Stimulated activated CD8-positive, alpha-beta memory T cell treated with anti-CD3 and anti-CD28 coated beads, Interleukin-12 subunit alpha, Interleukin-12 subunit beta, amount 100 ng/mL, for 24 hours (primary cell): ENCODE measurements around the gene GNAI2.
"Not testable (repeated sequence)": the region's sequence is repeated elsewhere in the genome, so short reads cannot be mapped to it uniquely, and the experiment has no call there.

Source experiments
- DNase-seq: peaks from one replicate; pipeline ENCODE4 v3.0.0-alpha.2; 2020; ENCODE audit errors: extremely low read depth

GNAI2 gene

DNA sequence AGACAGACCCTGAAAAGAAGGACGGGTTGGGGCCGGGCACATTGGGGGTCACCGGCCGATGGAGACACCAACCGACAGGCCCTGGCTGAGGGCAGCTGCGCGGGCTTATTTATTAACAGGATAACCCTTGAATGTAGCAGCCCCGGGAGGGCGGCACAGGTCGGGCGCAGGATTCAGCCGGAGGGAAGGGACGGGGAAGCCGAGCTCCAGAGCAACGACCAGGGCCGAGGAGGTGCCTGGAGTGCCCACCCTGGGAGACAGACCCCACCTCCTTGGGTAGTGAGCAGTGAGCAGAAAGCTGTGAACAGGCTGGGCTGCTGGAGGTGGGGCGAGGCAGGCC lies 40.7 kb downstream of the GNAI2 start:
- DNase-seq = no peak

DNA sequence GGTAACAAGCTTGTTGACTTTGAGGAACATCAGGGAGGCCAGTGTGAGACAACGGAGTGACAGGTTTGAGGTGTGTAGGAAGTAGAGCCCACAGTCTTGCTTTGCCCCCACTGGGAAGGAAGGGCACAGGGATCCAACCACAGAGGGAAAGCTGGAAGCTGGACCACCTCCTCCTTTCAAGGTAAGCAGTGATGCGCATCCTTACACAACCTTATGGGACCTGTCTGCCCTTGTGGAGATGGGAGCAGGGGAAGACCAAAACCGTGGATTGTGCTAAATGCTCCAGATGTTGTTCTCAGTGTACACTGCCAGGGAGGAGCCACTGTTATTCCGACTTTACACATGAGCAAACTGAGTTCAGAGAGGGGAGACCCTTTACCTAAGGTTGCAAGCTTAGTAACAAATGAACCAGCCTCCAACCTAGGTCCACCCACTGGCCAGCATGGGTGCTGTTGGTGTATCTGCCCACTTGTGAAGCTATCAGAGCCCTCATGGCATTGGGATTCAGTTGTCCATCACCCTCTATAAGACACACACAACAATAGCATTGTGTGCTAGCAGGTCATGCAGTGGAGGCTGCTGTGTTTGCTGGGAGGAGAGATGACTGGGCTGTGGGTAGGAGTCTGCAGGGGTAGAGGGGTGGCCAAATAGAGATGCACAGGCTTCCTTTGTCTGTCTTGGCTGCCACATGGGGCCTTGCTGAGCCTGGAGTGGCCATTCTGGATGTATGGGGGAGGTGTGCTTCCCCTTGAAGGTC lies 42.3 kb downstream of the GNAI2 start:
- DNase-seq = no peak

DNA sequence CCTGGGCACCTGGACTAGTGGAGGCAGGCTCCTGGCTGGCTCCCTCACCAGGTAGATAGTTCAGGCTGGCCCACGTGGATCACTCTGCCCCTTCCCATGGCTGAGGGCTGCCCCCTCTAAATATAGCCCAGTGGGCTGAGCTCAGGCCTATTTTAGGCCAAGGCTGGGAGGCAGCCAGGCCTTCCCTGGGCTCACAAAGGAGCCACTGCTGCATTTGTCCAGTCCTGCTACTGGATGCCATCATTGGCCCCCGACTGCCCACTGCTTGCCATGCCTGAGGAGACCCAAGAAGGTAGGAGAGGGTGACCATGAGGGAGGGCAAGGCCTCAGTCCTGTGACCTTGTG lies 42.8 kb downstream of the GNAI2 start, which contains the start of gene LSMEM2:
LSMEM2 (plus strand) TSS at position 208 of the 345 bp plus-strand sequence; CDS start at position 235, 27 bp downstream.
- no peak for DNase-seq

DNA sequence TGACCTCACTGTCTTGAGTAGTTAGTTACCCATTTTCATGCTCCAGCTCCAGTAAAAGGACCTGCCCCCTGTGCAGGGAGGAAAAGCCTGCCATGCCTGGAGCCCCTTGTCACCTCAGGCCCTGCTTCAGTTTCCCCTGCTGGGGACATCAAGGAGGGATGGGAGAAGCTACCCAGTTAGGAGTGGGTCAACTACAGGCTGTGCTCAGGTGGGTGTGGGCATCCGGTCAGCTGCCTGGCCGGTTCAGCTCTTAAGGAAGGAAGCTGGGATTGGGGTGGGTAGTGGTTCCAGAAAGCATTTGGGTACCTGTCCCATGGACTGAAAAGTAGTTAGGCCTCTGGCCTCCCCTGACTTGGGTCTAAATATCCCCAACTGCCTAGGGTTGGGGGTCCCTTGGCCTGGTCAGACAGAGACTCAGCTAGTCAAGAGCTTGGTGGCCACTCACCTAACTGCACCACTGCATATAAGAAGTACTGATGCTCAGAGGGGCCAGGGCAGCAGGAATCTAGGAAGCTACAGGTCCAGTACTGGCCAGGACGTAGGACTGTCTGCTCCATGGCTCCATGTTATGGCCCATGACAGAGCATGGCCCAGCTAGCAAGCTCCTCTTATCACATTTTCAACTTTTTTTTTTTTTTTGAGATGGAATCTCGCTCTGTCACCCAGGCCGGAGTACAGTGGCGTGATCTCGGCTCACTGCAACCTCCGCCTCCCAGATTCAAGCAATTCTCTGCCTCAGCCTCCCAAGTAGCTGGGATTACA lies 43.4 kb downstream of the GNAI2 start:
- DNase-seq = no peak

DNA sequence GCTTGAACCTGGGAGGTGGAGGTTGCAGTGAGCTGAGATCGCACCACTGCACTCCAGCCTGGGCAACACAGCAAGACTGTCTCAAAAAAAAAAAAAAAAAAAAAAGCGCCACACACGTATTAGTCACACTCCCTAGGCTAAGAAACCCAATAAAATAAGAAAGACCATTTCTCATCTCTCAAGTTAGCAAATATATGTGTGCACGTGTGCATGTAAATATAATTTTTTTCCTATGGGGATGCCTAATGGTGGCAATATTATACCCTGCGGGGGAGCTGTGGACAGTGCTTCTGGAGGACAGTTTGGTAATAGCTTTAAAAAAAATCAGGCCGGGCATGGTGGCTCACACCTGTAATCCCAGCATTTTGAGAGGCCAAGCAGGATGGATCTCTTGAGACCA lies 48.1 kb downstream of the GNAI2 start:
- not testable (repeated sequence) for DNase-seq

DNA sequence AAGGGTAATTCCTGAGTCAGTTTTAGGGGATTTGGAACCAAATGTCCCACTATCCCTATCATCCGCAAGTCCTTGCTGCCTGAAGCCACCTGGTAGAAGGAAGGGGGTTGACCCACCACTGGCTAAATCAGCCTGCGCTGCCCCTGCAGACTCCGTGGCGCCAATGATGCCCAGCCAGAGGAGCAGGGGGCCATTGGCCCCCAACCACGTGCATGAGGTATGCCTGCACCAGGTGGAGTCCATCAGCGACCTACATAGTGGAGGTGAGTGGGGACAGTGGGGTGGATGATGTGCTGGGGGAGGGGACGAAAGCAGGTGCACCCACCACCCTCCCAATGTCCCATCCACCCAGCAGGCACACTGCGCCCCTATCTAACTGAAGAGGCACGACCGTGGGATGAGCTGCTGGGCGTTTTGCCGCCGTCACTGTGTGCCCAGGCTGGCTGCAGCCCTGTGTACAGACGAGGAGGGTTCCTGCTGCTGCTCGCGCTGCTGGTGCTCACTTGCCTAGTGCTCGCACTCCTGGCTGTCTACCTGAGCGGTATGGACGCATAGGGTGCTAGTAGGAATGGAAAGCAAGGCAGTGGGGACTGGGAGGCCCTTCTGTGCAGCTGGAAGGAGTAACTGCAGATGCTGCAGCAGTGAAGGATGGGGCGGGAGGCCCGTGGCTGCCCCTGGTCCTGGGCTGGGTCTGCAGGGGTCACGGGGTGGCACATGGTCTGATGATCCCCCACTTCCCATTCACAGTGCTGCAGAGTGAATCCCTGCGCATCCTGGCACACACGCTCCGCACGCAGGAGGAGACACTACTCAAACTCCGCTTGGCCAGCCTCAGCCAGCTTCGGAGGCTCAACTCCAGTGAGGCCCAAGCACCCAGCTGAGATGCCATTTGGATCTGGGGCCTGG lies 50.6 kb downstream of the GNAI2 start:
- DNase-seq = no peak

DNA sequence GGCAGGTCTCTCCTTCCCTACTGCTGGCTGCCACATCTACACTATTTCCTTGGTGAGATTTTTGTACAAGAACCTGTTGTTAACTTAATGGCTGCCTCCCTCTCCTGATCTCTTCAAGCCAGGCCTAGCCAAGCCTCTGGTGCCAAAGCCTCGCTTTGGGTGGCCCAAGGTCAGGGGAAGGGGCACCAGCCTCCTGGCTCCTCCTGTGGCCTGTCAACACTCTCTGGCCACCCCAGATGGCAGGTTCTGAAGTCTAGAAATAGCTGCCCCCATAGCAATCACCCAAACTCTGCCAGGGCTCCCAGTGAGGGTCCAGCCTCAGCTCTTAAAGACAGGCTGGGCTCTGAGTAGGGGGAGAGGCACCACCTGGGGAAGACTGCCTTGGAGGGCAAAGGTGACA lies 51.3 kb downstream of the GNAI2 start:
- no peak for DNase-seq

DNA sequence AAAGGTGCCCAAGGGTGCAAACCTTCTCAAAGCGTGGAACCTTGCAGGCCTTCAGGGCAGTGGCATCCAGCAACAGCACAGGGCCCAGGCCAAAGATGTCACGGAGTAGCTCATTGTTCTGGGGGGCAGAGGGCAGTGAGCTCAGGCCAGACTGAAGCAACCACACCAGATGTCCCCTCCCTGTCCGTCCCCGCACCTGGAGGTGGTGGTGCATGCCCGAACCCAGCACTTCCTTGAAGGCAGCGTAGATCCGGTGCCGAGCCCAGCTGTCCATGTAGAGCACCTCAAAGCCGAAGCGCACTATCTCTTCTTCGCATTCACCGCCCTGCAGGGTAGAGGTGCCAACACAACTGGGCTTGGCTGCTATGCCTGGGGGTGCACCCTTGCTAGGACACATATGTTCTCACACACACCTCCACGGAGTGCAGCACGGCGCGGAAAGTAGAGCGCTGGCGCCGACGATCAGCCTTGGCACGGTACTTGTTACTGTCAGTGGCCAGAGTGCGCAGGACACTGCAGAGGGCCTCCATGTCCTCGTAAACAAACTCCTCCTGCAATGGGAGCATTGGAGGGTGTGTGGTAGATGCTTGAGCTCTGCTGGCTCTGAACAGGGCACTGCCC lies 52.5 kb downstream of the GNAI2 start:
- no peak for DNase-seq

DNA sequence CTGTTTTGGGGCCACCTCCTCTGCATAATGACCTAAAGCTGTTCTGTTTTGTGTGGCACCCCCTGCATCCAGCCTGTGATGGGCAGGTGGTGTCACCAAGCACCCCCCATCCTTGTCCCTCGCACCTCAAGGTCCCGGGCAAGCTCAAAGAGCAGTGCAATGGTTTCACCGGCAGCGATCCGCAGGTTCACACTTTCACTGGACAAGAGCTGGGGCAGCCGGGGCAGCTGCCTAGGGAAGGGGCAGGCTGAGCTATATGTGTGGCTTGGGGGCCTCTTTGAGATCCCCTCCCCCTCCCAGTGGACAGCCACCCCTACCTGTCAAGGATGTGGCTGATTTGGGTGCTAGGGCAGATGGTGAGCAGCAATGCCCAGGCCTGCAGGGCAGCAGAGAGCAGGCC lies 53.1 kb downstream of the GNAI2 start:
- no peak for DNase-seq

DNA sequence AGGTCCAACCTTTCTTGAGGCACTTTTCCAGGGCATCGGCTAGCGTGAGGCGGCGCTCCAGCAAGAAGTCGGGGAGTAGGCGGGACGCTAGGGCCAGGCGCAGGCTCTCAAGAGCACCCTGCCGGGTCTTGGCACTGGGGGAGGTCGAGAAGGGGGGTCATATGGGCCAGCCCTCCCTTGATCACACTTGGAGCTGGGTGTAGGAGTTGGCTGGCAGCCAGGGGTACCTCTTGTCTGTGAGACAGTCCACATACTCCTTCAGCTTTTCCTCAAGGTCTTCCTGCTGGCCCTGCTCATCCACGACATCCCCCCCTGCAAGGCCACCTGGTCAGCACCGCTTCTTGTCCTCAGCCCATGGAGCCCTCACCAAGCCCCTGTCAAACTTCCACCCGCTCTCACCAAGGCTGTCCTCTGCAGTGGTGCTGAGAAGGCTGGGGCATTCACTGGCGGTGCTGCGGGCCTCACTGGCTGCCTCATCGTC lies 54.2 kb downstream of the GNAI2 start:
- DNase-seq = no peak

DNA sequence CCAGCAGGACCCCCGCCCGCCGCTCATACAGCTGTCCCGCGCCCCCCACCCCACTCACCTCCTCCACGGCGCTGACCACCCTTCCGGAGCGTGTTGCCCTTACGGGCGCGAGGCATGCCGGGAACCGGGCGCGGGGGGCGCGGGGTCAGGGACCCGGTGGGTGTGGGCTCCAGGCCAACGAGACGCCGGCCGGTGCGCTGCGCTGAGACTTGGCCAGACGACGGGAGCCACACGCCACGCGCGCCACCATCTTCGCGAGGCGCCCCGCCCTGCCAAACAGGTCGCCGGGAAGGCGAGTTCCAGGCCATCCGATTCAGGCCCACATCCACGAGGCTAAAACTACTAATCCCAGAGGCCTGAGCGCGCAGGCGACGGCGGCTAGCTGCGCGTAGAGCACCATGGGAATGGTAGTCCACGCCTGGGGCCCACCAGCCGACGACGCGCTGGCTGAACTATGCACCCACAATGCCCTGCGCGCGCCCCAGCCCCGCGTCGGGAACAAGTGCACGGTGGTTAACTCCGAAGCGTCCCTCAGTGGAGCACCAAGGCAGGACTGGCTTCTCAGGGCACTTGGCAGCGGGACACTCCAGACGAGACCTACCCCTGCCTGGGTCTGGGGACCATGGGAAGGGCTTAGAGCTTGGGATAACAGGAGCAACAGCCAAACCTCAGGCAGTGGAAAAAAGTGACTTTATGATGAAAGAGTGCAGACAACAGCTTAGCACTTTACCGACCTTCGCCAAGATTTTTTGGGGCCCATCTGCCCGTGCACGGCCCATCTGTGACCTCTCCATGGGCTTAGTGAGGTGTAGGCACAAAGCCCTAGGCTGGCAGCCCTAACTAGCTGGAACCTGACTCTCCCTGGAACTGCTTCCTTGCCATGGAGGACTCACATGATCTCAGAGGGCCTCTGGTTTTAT lies 56.4 kb downstream of the GNAI2 start, which contains the start of gene IFRD2:
IFRD2 (minus strand) TSS at position 271 of the 920 bp plus-strand sequence; CDS start at position 116, 155 bp downstream.
- peak; percentile 87 for DNase-seq

DNA sequence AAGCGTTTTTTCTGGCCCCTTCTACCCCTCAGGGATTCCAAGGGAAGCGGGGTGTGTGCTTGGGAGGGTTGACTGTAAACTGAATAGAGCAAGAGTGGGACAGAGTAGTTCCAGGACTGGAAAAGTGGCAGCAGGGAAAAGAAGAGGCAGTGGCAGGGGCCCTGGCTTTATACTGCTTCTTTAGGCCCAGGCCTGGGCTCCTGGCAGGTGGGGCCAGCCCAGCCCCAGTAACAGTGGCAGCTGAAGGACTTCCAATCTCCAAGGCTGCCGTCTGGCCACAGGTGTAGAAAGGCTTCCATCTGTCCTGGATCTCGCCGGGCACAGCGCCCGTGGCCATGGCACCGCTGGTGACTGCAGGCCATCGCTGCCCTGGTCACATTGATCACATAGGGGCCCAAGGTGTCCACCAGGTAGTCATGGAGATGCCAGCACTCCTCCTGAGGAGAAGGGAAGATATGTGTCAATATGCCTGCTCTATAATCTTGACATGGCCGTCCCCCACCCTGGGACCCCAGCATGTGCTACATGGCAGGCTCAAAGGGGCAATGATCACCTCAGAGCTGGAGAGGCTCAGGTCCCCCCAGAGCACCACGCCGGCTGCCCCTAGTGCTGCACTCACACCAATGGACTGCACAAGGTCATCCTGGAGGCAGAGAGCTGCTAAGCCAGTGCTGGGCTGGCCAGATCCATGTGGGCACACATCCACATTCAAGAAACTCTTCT lies 57.2 kb downstream of the GNAI2 start:
- DNase-seq = no peak

DNA sequence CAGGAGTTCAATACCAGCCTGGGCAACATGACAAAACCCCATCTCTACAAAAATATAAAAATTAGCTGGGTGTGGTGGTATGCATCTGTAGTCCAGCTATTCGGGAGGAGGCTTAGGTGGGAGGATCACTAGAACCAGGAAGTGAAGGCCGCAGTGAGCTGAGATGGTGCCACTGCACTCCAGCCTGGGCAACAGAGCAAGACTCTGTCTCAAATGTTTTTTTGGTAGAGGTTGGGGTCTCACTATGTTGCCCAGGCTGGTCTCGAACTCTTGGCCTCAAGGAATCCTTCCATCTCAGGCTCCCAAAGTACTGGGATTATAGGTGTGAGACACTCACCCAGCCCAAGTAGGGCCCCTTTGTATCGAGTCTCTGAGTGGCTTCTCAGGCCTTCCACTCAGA lies 58.1 kb downstream of the GNAI2 start:
- no peak for DNase-seq

DNA sequence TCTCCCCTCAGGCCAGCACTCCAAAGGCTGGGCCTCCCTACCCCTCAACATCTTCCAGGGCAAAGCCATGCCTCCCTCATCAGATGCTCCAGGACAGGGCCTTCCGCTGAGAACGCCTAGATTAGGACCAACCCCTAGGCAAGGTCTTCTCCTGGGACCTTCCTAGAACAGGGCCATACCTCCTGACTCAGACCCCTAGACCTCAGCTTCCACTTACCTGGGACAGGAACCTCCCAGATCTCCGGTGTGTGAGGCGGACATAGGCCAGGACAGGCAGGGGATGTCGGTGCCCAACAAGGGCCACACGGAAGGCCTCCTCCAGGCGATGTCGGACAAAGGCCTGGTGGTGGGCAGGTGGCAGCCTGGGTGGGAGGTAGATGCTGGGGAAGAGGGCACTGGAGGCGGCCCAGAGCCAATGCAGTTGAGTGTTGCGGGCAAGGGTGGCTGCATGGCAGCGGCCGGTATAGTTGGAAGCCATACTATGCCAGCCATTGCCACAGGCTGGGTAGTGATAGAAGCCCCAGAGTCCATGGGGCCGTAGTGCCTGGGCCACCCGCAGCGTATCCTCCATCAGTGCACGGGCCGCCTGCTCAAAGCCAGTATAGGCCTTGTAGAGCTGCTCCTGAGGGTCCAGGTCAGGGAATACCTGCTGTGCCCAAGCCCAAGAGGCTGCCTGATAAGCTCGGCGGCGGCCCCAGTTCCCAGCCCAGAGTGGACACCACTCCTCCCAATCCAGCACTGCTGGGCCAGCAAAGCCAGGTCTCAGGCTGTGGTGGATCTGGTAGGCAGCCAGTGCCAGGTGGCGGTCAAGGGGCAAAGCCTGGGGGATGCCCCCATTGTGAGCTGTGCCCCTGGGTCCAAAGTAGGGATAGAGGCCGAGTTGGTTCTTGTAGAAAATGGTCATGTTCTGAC lies 58.7 kb downstream of the GNAI2 start:
- DNase-seq = no peak

DNA sequence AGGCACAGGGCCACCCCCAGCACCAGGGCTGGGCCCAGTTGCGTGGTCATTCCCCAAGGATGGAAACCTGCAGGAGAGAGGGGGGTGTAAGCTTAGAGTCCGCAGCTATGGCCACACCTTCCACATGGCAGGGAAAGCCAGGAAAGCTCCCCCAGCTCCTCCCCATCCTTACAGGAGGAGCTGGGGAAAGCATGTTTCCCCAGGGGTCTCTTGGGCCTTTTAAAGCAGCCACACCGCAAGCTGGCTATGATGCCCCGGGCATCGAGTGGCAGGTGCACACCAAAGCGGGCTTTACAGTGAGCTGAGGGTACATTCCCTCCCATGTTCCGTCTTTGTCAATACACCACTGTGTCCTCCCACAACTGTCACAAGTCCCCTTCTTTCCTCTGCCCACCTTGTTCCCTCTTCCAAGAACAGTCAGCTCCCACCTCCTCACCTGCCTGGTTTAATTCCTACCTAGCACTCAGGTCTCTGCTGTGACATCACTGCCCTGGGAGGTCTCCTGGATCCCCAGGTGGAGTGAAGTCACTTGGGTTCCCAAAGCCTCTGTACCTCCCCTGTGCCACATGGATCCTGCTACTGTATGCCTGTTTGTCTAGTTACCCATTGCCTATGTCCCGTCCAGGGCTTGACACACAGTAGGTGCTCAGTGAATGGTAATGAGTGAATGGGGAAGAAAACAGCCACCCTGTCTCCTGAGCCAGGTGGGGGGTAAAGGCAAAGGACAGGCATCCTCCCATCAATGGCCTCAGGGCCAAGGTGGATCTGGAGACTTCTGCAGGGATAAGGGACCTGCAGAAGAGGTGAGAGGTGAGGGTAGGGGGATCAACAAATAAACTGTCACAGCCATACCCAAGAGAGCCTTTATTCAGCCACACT lies 59.8 kb downstream of the GNAI2 start:
- DNase-seq = no peak

DNA sequence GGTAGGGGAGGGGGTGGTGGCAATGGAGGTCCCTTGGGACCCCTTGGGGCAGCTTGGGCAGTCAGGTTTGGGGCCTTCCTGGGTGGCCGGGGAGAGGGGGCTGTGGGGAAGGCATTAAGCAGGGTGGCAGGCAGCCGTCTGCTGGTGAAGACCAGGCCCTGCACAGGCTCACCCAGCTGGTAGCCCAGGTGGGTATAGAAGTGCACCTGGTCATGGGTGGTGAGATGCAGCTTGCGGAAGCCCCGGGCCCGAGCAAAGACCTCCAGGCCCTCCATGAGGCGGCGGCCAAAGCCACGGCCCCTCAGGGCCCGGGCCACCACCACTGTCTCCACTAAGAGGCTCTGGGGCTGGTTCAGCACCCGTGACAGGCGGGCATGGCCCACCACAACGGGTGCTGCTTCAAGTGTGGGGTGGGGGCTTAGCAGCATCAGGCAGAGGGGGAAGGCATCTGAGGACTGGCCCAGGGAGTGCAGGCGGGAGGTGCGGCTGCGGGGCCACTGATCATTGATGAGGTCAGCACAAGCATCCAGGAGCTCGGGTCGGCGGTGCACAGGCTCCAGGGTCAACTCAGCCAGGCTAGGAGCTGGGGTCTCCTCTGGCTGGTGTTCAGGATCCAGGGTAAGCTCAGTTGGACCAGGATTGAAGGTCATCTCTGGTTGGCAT lies 60.8 kb downstream of the GNAI2 start:
- no peak for DNase-seq

DNA sequence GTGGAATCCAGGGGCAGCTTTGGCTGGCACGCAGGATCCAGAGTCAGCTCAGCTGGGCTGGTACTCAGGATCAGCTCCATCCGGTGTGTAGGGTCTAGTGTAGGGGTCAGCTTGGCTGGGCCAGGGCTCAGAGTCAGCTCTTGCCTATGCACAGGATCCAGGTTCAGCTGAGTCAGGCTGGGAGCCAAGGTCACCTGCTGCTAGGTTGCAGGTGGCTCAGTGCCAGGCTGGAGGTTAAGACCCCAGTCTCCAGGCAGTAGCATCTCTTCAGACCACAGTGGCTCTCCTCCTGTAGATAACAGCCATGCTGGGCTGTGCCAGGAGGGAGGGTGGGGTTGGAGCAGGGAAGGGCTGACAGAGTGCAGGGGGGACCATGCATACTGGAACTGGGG lies 61.4 kb downstream of the GNAI2 start:
- DNase-seq = no peak
